Suprapubic skin (tissue), 3 donors: ENCODE data around the gene LEF1.

Source experiments
- EP300 ChIP-seq: sonication (generic); formaldehyde crosslinking; IDR thresholded peaks from one replicate; pipeline ENCODE4 v1.6.1; 2017; ENCODE audit warnings: antibody characterized with exemption
- POLR2A ChIP-seq, 2 donors: fragments of 450-650 bp; IDR thresholded peaks; one replicate each; pipeline ENCODE4 v1.6.1; 2017; ENCODE audit warnings: antibody characterized with exemption in 2 of 2, mild to moderate bottlenecking in 2 of 2, moderate library complexity in 2 of 2
- TF ChIP-seq, protein P1 (sequence below), 2 donors: fragments of 200-600 bp in 1 of 2; fragments of 450-650 bp in 1 of 2; sonication (generic) in 1 of 2; IDR thresholded peaks; one replicate each; pipeline ENCODE4 v1.5.1; 2016 to 2019; ENCODE audit warnings: antibody characterized with exemption in 2 of 2, mild to moderate bottlenecking in 1 of 2, moderate library complexity in 1 of 2

DNA sequence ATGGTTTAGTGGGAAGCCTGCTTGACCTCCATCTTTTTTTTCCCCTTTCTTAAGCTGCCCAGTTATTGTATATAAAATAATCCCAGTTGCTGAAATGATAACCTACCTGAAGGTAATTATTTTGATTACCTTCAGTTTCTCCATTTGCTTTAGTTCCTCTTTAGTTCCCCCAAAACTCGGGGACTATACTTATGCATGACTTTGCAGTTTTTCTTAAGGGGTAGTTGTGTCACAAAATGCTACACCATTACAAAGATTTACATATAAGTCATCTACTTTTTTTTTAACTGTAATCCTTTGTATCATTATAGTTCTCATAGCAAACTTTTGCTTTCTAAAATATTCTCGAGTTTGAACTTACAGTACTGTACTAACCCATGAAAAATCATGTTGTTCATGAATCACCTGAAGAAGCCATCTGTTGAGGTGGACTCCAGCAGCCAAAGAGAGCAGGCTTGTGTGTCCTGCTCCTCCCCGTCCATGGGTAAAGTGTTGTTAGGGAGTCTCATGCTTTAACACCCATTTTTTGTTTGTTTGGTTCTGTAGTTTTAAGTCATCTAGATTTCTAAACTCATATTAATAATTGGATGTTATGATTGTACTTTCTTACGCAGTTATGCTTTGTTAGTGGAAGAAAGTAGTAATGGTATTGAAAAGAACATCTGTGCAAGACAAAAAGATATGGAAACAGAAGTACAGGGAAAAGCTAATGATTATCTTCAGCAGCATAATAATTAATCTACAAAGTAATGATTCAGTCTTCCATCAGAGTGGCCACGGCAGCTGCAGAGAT, 144.5 kb downstream of the LEF1 start:
- TF ChIP-seq, protein P1, sequence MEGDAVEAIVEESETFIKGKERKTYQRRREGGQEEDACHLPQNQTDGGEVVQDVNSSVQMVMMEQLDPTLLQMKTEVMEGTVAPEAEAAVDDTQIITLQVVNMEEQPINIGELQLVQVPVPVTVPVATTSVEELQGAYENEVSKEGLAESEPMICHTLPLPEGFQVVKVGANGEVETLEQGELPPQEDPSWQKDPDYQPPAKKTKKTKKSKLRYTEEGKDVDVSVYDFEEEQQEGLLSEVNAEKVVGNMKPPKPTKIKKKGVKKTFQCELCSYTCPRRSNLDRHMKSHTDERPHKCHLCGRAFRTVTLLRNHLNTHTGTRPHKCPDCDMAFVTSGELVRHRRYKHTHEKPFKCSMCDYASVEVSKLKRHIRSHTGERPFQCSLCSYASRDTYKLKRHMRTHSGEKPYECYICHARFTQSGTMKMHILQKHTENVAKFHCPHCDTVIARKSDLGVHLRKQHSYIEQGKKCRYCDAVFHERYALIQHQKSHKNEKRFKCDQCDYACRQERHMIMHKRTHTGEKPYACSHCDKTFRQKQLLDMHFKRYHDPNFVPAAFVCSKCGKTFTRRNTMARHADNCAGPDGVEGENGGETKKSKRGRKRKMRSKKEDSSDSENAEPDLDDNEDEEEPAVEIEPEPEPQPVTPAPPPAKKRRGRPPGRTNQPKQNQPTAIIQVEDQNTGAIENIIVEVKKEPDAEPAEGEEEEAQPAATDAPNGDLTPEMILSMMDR (IDR thresholded peaks at IDR 0.05) = no peak
- TF ChIP-seq EP300 = no peak
- no peak for TF ChIP-seq POLR2A (IDR thresholded peaks at IDR 0.05)
